ENCODE measurements around the gene WNT3.

Gene WNT3

GRCh38 chr17:46727572-46728348, 90.7 kb downstream of the WNT3 start:
- no peak for DNase-seq

DNA sequence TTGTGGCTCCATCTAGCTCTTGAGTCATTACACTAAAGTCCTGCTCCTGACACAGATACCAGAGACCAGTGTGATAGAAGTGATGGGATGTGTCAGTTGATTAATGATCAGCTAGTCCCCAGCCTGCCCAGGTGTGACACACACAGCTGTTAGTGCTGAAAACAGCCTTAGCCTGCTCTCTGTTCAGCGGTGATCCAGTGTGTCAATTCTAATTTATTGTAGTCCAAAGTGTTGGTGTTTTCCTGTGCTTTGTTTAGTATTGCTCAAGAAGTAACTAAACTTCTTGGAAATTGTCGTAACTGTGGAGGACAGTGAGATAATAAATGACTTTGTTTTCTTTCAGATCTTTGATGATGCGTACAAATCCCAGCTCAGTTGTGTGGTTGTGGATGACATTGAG, 92.3 kb downstream of the WNT3 start:
- no peak for DNase-seq

GRCh38 chr17:46722662-46723285, 95.7 kb downstream of the WNT3 start:
- DNase-seq, result no peak

DNA sequence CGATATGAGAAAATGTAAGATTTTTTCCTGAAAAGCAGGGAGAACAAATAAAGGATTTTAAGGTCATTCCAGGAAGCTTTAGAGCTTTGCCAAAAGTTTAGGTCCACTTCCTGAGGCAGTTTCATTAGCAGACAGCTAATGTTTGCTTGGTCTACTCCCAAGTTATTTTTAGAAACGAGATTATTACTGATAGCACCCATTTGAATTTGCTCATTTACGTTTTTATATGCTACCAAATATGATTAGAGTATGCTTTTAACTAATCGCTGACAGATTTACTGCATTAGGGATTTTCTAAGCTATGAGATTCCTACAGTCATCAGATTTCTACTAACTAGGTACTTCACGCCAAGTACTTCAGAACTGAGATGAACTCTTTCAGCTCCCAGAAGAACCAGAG, 98.1 kb downstream of the WNT3 start:
- no peak for DNase-seq

GRCh38 chr17:46719891-46720290, 98.6 kb downstream of the WNT3 start:
- no peak for DNase-seq

DNA sequence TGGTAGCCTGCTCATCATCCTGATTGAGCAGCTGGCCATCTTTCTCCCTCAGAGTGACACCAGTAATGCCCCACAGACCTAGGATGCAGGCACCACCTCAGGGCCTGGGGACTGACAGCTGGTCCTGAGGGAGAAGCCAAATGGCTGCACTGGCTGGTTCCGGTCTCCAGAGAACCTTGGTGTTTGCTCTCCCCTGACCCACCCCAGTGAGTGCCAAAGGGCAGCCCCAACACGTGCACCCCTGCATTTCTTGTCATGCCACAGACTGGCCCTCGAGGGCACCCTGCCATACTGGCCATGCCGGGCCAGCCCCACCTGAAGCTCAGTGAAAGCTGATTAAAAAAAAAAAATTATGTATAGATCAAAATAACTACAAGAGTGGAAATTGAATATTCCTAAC, 100.5 kb downstream of the WNT3 start:
- no peak for DNase-seq
